Tibial nerve (tissue), 4 donors: Measurements from ENCODE around the gene TMEM222.
"Not testable (repeated sequence)": the region's sequence is repeated elsewhere in the genome, so short reads cannot be mapped to it uniquely, and the experiment has no call there.

Source experiments
- EP300 ChIP-seq, 2 donors: sonication (generic); formaldehyde crosslinking; IDR thresholded peaks; one replicate each; pipeline ENCODE4 v1.6.1; 2017; ENCODE audit warnings: antibody characterized with exemption in 2 of 2, mild to moderate bottlenecking in 1 of 2
- POLR2A ChIP-seq, 2 donors: fragments of 450-650 bp; IDR thresholded peaks; one replicate each; pipeline ENCODE4 v1.6.1; 2017; ENCODE audit warnings: antibody characterized with exemption in 2 of 2, mild to moderate bottlenecking in 2 of 2, moderate library complexity in 2 of 2
- TF ChIP-seq, protein P1 (sequence below), 5 experiments: fragments of 200-600 bp in 3 of 5; fragments of 450-650 bp in 2 of 5; sonication (generic) in 3 of 5; IDR thresholded peaks; one replicate each; pipeline ENCODE4 v1.5.1; 2016 to 2019; ENCODE audit warnings: antibody characterized with exemption in 5 of 5, mild to moderate bottlenecking in 3 of 5, moderate library complexity in 2 of 5

DNA sequence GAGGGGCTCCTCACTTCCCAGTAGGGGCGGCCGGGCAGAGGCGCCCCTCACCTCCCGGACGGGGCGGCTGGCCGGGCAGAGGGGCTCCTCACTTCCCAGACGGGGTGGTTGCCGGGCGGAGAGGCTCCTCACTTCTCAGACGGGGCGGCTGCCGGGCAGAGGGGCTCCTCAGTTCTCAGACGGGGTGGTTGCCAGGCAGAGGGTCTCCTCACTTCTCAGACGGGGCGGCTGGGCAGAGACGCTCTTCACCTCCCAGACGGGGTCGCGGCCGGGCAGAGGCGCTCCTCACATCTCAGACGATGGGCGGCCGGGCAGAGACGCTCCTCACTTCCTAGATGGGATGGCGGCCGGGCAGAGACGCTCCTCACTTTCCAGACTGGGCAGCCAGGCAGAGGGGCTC is 32.8 kb upstream of the TMEM222 start:
- TF ChIP-seq EP300, POLR2A (IDR thresholded peaks at IDR 0.05): not testable (repeated sequence)
- TF ChIP-seq, protein P1, sequence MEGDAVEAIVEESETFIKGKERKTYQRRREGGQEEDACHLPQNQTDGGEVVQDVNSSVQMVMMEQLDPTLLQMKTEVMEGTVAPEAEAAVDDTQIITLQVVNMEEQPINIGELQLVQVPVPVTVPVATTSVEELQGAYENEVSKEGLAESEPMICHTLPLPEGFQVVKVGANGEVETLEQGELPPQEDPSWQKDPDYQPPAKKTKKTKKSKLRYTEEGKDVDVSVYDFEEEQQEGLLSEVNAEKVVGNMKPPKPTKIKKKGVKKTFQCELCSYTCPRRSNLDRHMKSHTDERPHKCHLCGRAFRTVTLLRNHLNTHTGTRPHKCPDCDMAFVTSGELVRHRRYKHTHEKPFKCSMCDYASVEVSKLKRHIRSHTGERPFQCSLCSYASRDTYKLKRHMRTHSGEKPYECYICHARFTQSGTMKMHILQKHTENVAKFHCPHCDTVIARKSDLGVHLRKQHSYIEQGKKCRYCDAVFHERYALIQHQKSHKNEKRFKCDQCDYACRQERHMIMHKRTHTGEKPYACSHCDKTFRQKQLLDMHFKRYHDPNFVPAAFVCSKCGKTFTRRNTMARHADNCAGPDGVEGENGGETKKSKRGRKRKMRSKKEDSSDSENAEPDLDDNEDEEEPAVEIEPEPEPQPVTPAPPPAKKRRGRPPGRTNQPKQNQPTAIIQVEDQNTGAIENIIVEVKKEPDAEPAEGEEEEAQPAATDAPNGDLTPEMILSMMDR (IDR thresholded peaks at IDR 0.05): not testable (repeated sequence)
